ENCODE results near the gene PAX8.

PAX8 gene

GRCh38 chr2:113237604-113238160 is 41.0 kb downstream of the PAX8 start:
- no peak for DNase-seq (ENCODE audit: low read depth in 2 of 2)

- DNase-seq (ENCODE audit: low read depth in 2 of 2) = no peak
Measured at GRCh38 chr2:113236367-113237159, 42.2 kb downstream of the PAX8 start.

- DNase-seq (ENCODE audit: low read depth in 2 of 2) = peak; percentile 52 to 53
Measured at GRCh38 chr2:113235347-113236226, 43.1 kb downstream of the PAX8 start.

- no peak for DNase-seq (ENCODE audit: low read depth in 2 of 2)
Measured at GRCh38 chr2:113234721-113235346, 43.9 kb downstream of the PAX8 start.

- DNase-seq (ENCODE audit: low read depth in 2 of 2) = no peak
Measured at GRCh38 chr2:113233593-113234550, 44.8 kb downstream of the PAX8 start.

GRCh38 chr2:113232740-113233139 is 46.0 kb downstream of the PAX8 start:
- no peak for DNase-seq (ENCODE audit: low read depth in 2 of 2)

GRCh38 chr2:113232123-113232522 is 46.6 kb downstream of the PAX8 start:
- DNase-seq (ENCODE audit: low read depth in 2 of 2) = no peak

- no peak for DNase-seq (ENCODE audit: low read depth in 2 of 2)
Measured at GRCh38 chr2:113231064-113231463, 47.7 kb downstream of the PAX8 start.

GRCh38 chr2:113230531-113230930 is 48.2 kb downstream of the PAX8 start:
- no peak for DNase-seq (ENCODE audit: low read depth in 2 of 2)

- no peak for DNase-seq (ENCODE audit: low read depth in 2 of 2)
Measured at GRCh38 chr2:113229795-113230194, 48.9 kb downstream of the PAX8 start.

GRCh38 chr2:113228991-113229716 is 49.6 kb downstream of the PAX8 start:
- DNase-seq (ENCODE audit: low read depth in 2 of 2) = no peak

- no peak for DNase-seq (ENCODE audit: low read depth in 2 of 2)
Measured at GRCh38 chr2:113228351-113228750, 50.4 kb downstream of the PAX8 start.

- no peak for DNase-seq (ENCODE audit: low read depth in 2 of 2)
Measured at GRCh38 chr2:113227698-113228097, 51.0 kb downstream of the PAX8 start.

- DNase-seq (ENCODE audit: low read depth in 2 of 2) = no peak
Measured at GRCh38 chr2:113227290-113227689, 51.4 kb downstream of the PAX8 start.

- no peak for DNase-seq (ENCODE audit: low read depth in 2 of 2)
Measured at GRCh38 chr2:113226462-113226861, 52.3 kb downstream of the PAX8 start.

- DNase-seq (ENCODE audit: low read depth in 2 of 2) = no peak
Measured at GRCh38 chr2:113225263-113226259, 53.2 kb downstream of the PAX8 start.

- no peak for DNase-seq (ENCODE audit: low read depth in 2 of 2)
Measured at GRCh38 chr2:113224647-113225236, 54.0 kb downstream of the PAX8 start.

- DNase-seq (ENCODE audit: low read depth in 2 of 2) = no peak
Measured at GRCh38 chr2:113223813-113224212, 54.9 kb downstream of the PAX8 start.

GRCh38 chr2:113221846-113222245 is 56.9 kb downstream of the PAX8 start:
- DNase-seq (ENCODE audit: low read depth in 2 of 2) = no peak

All from stimulated activated CD8-positive, alpha-beta memory T cell treated with anti-CD3 and anti-CD28 coated beads, Interleukin-7, amount 100 ng/mL, for 4 hours (primary cell).